T47D (cell line): ENCODE data around the gene CTBP1.

Experiments used
- DNase-seq, 2 experiments: peaks; one replicate each; pipeline versions ENCODE4 v3.0.0 to v3.0.0-alpha.2; 2011 to 2012; ENCODE audit warnings: low read depth in 1 of 2, low spot score in 1 of 2
- JUND ChIP-seq: IDR thresholded peaks from 2 replicates; pipeline ENCODE4 v1.6.1; 2012; ENCODE audit warnings: low read depth
- in situ Hi-C: cut with HindIII; loops from 2 replicates; pipeline ENCODE4 v1.10.0; 2016; ENCODE audit warnings: low sequenced_read_pairs, low pct_unique_long_range_greater_than_20kb

CTBP1 gene

GRCh38 chr4:1176398-1177273 is 72.3 kb downstream of the CTBP1 start:
- no peak for DNase-seq
- in situ Hi-C loops, result no loop called here

GRCh38 chr4:1175635-1176229 is 73.2 kb downstream of the CTBP1 start:
- DNase-seq, result no peak
- in situ Hi-C loops, result no loop called here
- no peak for TF ChIP-seq JUND

More at GRCh38 chr4:1176398-1177273, 72.3 kb downstream of the CTBP1 start:
- TF ChIP-seq JUND, result no peak

- in situ Hi-C loops, result no loop called here
- no peak for DNase-seq
- TF ChIP-seq JUND, result no peak
Observed at GRCh38 chr4:1174941-1175634, 73.8 kb downstream of the CTBP1 start.

GRCh38 chr4:1172971-1173757 is 75.8 kb downstream of the CTBP1 start:
- no peak for TF ChIP-seq JUND
- no peak for DNase-seq

GRCh38 chr4:1172228-1172851 is 76.6 kb downstream of the CTBP1 start, which contains the start of gene SPON2:
Gene SPON2, minus strand, starts transcription at chr4:1172583.
- no peak for DNase-seq
- no peak for TF ChIP-seq JUND
- in situ Hi-C loops, result no loop called here

More at GRCh38 chr4:1172971-1173757, 75.8 kb downstream of the CTBP1 start:
- in situ Hi-C loops, result no loop called here

GRCh38 chr4:1171311-1172227 is 77.4 kb downstream of the CTBP1 start:
- DNase-seq, result no peak
- TF ChIP-seq JUND, result no peak
- in situ Hi-C loops, result no loop called here

- no peak for DNase-seq
- TF ChIP-seq JUND, result no peak
- in situ Hi-C loops, result no loop called here
Observed at GRCh38 chr4:1170976-1171310, 78.0 kb downstream of the CTBP1 start.

GRCh38 chr4:1170156-1170975 is 78.6 kb downstream of the CTBP1 start:
- TF ChIP-seq JUND, result no peak
- in situ Hi-C loops, result no loop called here
- DNase-seq, result no peak

GRCh38 chr4:1169691-1170096 is 79.2 kb downstream of the CTBP1 start:
- in situ Hi-C loops, result no loop called here
- TF ChIP-seq JUND, result no peak
- no peak for DNase-seq

- TF ChIP-seq JUND, result no peak
- in situ Hi-C loops, result no loop called here
- DNase-seq, result no peak
Observed at GRCh38 chr4:1169171-1169671, 79.7 kb downstream of the CTBP1 start.
